Measurements from ENCODE around the gene OR5K1.
A peak's percentile ranks its signal among the peaks of the same experiment; 100 is the strongest.

Gene OR5K1

GRCh38 chr3:98462901-98463300 is at the start of gene OR5K1:
TSS of gene OR5K1 (plus strand) at chr3:98463201. CDS start at chr3:98469577, 6,376 bp downstream.
- no peak for DNase-seq

DNA sequence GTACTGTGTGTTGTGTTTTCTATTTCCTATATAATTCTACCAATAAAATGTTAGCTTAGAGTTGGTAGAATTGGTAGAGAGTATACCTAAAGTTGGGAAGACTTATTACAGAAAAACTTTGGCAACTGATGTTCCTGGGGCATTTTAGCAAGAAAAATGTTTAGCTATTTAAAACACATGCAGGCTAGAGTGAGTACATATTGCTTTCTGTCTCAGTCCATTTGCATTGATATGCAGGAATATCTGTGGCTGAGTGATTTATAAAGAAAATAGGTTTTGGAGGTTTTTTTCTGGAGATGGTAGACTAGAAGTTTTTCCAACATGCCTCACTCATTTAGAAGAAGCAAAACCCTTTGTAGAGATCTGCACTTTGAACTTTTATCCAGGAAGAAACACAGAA is 30.4 kb upstream of the OR5K1 start:
- no peak for DNase-seq

DNA sequence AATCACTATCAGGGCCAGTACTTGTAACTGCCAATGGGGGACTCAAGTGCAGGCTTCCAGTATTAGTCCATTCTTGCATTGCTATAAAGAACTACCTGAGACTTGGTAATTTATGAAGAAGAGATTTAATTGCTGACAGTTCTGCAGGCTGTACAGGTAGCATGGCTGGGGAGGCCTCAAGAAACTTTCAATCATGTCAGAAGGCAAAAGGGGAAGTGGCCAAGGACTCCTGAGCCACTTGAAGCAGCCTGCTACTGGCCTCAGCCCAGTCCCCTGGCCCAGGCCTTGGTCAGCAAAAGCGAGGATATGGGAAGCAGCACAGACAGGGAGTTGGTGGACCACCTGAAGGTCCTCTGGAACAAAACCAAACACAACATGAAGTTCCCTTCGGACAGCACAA is 29.2 kb upstream of the OR5K1 start:
- no peak for DNase-seq

GRCh38 chr3:98434412-98434811 is 28.6 kb upstream of the OR5K1 start:
- no peak for DNase-seq

GRCh38 chr3:98440283-98440682 is 22.7 kb upstream of the OR5K1 start:
- DNase-seq: no peak

DNA sequence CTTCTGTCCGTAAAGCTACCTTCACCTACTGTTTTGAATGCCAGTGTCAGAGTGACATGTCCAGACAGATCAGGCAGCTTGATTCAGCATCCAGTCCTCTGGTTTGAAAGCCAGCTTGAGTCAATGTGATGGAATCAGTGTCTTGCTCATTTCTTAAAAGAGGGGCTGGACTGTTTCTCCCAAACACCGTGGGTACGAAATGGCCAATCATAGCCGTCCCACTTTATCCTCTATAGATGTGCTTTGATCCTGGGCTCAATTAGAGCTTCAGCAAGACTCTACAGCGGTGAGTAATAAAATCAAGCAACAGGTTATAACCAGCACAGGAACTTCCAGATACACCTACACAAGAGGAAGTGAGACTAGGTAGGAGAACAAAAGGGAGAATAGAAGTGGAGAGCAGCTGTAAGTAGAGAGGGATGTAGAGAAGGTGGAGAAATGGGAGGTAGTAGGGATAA is 17.0 kb upstream of the OR5K1 start:
- no peak for DNase-seq

GRCh38 chr3:98449606-98450193 is 13.3 kb upstream of the OR5K1 start:
- no peak for DNase-seq

GRCh38 chr3:98450372-98450771 is 12.6 kb upstream of the OR5K1 start:
- no peak for DNase-seq

DNA sequence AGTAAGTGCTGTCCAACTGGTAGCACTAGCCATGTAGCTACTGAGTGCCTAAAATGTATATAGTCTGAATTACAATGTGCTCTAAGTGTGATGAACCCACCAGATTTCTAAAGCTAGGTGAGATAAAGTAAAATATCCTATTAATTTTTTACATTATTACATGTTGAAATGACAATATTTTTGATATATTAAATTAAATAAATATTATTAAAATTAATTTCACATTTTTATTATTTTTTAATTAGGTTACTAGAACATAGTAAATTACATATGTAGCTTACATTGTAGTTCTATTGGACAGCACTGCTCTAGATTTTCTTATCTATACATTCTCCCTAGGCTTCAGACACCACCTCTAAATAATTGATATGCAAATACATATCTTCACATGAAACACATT is 9.2 kb upstream of the OR5K1 start:
- DNase-seq: no peak

DNA sequence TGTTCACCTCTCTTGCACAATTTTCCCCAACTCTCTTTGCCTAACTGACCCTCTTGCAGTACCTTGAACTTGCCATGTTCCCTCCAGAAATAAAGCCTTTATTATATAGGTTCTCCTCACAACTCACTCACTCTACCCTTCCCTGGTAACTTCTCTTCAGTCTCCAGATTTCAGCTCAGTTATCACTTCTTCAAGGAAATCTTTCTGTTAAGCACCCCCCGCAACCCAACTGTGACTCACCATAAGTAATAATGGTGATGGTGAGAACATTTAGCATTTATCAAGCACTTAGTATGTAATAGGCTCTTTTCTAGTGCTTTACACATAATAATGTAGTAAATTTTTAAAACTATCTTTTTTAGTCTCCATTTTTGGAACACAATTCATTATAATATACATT is 8.1 kb upstream of the OR5K1 start:
- DNase-seq: no peak

DNA sequence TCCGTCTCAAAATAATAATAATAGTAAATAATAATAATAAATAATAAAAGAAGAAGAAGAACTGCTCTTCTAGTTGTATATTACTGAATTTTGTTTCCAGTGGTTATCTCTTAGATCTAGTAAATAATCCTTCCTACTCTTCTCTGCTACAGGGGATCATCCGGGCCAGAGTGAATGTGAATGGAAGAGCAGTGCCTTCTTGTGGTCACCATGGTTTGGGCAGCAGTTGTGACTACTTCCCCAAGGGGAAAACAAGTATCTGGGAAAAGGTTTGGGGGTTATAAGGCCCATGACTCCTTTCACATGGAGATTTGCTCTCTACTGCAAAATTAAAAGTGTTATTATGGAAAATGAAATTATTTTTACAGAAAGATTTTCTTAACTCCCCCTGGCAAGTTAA is 5.5 kb upstream of the OR5K1 start:
- no peak for DNase-seq

- no peak for DNase-seq
These were observed 2.8 kb upstream of the OR5K1 start for GRCh38 chr3:98460220-98460619.

GRCh38 chr3:98482717-98483482 is 19.9 kb downstream of the OR5K1 start:
- no peak for DNase-seq

DNA sequence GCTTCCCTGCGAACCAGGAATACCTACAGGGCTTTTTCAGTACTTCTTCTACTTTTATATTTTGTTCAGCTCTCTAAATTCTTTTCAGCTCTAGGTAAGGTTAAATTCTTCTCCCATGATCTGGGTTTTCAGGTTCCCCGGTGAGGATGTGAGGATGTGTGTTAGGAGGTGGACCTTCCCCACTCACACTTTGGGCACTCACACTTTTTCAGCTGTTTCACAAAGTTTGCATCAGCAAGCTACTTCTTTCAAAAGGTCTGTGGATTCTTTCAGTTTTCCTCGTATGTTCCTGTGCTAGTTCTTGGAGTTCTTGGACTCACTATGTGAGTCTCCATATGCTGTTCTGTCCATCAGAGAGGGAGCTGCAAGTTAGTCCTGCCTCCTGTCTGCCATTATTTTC is 20.6 kb downstream of the OR5K1 start:
- DNase-seq: no peak

GRCh38 chr3:98497381-98497780 is 34.4 kb downstream of the OR5K1 start, which contains the start of gene OR5K2:
TSS of gene OR5K2 (plus strand) at chr3:98497681. CDS start at chr3:98497681, 0 bp downstream.
- no peak for DNase-seq

DNA sequence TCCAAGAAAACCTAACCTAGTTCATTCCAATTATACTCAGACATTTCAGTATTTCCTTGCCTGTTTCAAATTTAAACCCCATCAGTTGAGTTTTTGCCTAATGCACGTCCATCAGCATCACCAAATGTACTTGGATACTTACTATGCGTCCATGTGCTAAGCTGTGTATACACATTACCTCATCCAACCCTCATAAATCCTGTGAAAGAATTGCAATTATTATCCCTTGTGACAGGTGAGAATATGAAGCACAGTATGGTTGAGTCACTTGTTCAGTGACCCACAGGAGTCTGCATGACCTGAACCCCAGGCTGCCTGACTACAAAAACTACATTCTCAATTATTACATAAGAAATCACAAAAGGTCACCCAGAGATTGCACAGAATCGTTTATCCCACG is 37.0 kb downstream of the OR5K1 start:
- no peak for DNase-seq

DNA sequence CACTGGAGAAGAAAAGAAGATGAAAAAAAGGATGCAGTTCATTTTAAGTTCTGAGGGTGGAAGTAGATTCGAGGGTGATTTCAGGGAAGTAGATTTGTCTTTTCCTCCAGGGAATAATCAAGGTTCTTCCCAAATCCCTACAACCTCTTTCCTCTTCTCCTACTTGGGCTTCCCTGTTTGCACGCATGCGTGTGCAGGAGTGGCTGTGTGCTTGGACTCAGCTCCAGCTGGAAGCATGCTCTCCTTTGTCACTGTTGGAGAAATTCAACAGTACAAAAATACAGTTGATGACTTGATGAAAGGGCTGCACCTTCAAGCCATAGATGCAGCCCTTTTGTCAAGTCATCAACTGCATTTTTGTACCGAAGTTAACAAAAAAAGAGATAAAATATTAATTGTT is 38.3 kb downstream of the OR5K1 start:
- no peak for DNase-seq

- no peak for DNase-seq
These were observed 39.0 kb downstream of the OR5K1 start for GRCh38 chr3:98501863-98502576.

DNA sequence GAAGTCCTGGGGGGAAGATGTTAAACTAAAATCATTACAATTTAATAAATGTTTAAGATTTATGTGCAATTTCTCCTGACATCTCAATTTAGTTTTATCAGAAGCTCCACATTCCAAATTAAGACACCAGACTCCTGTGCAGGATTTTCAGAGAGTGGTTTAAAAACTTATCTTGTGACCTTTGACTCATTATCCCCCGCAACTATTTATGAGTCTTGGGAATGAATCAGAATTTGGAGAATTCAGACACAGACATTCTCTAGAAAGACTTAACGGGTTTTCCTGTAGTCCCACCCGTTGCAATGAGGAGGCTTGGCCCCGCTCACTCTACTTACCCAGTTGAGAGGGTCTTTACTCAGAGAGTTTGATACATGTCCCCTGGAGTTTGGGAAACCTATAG is 41.5 kb downstream of the OR5K1 start:
- DNase-seq: no peak

DNA sequence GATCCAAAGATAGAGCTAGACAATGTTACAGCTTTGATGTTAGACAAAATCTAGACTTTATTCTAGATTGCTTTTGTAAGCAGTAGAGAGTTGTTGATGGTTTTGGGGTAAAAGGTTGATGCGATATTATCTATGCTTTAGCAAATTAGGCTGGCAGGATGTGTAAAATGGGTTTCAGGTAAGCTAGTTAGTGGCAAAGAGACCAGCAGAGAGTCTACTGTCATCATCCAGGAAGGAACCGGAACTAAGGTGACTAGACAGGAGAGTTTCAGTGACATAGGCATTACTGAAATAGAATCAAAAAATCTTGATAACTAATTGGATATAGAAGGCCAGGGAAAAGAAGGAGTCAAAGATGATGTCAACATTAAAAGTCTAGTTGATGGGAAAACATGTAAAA is 45.6 kb downstream of the OR5K1 start:
- DNase-seq: no peak

- no peak for DNase-seq
These were observed 49.6 kb downstream of the OR5K1 start for GRCh38 chr3:98512576-98512975.

DNA sequence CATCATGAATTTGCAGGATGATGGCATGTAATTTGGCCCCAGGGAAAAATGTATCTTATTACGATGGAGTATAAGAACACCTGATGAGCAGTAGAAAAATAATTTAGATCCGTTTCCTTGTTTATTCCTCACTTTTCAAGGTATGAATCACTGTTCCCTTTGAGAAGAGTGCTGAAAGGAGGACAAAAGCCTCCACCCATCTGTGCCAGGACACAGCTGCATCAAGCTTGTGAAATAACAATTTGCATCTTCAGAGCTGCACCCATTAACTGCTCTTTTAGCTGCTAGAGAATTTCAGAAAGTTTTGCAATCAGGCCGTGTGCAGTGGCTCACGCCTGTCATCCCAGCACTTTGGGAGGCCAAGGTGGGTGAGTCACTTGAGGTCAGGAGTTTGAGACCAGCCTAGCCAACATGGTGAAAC is 50.1 kb downstream of the OR5K1 start:
- DNase-seq: peak in 1 of 2 donors; percentile 30

DNA sequence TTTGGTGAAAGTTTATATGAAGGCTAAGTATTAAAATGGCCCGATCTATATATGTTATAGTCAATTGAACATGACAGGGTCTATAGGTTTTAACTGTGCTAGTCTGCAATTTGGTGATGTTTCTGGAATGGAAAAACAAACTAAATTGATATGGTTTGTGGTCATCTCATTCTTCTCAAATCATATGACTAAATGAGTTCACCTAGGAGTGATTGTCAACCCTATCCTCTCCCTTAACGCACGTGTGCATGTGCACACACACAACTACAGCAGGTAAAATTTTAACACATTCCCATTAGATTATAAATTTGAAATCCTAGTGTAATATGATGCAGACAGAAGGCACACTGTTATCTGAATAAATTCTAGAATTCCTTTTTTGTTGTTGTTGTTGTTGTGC is 50.7 kb downstream of the OR5K1 start:
- DNase-seq: no peak

GRCh38 chr3:98514948-98515347 is 51.9 kb downstream of the OR5K1 start:
- DNase-seq: no peak
